H9 (cell line): ENCODE measurements around the gene CEP120. TPM values are rescaled to one million over a fixed set of nuclear protein-coding genes. Genes with fewer than 3 reads are reported as not detected.
"Not testable (repeated sequence)": the region's sequence is repeated elsewhere in the genome, so short reads cannot be mapped to it uniquely, and the experiment has no call there.

Experiments used
- DNase-seq: peaks from one replicate; pipeline ENCODE4 v3.0.0-alpha.2; 2017
- H2AFZ ChIP-seq: one replicate; pipeline ENCODE4 v1.6.1; 2013; ENCODE audit warnings: mild to moderate bottlenecking, low read length, control low read depth, moderate library complexity
- H2AK5ac ChIP-seq: 2 replicates; pipeline ENCODE4 v1.6.1; 2013; ENCODE audit warnings: low read length, control low read depth, mixed read lengths; ENCODE audit not compliant: insufficient read length
- H2BK120ac ChIP-seq: one replicate; pipeline ENCODE4 v1.6.1; 2013; ENCODE audit warnings: low read depth, mild to moderate bottlenecking, low read length, control low read depth, inconsistent platforms; ENCODE audit not compliant: poor library complexity, severe bottlenecking
- H2BK12ac ChIP-seq: 2 replicates; pipeline ENCODE4 v1.6.1; 2013; ENCODE audit warnings: low read length, control low read depth, mixed read lengths, low read depth; ENCODE audit not compliant: insufficient read length
- H2BK15ac ChIP-seq: 2 replicates; pipeline ENCODE4 v1.6.1; 2013; ENCODE audit warnings: low read depth, low read length, control low read depth
- H2BK20ac ChIP-seq: one replicate; pipeline ENCODE4 v1.6.1; 2013; ENCODE audit warnings: low read depth, mild to moderate bottlenecking, low read length, control low read depth, inconsistent platforms; ENCODE audit not compliant: poor library complexity, severe bottlenecking
- H2BK5ac ChIP-seq: 2 replicates; pipeline ENCODE4 v1.6.1; 2013; ENCODE audit warnings: low read length, control low read depth, mixed read lengths; ENCODE audit not compliant: insufficient read length
- H3K14ac ChIP-seq: 2 replicates; pipeline ENCODE4 v1.6.1; 2013; ENCODE audit warnings: low read length, control low read depth; ENCODE audit not compliant: insufficient read depth
- H3K18ac ChIP-seq: 2 replicates; pipeline ENCODE4 v1.6.1; 2013; ENCODE audit warnings: low read depth, mild to moderate bottlenecking, mixed read lengths, low read length, control low read depth; ENCODE audit not compliant: insufficient read length
- H3K23ac ChIP-seq: 2 replicates; pipeline ENCODE4 v1.6.1; 2013; ENCODE audit warnings: low read length, control low read depth, mixed read lengths, low read depth; ENCODE audit not compliant: insufficient read length
- H3K23me2 ChIP-seq: 2 replicates; pipeline ENCODE4 v1.6.1; 2013; ENCODE audit warnings: low read depth, mild to moderate bottlenecking, mixed read lengths, low read length, control low read depth; ENCODE audit not compliant: insufficient read length, poor library complexity, severe bottlenecking
- H3K27ac ChIP-seq: 2 replicates; pipeline ENCODE4 v1.5.1; 2013; ENCODE audit warnings: low read length, control low read depth, mixed read lengths, low read depth; ENCODE audit not compliant: insufficient read length
- H3K27me3 ChIP-seq: 2 replicates; pipeline ENCODE4 v1.6.1; 2013; ENCODE audit warnings: low read length, control low read depth, inconsistent platforms; ENCODE audit not compliant: insufficient read depth
- H3K4ac ChIP-seq: 2 replicates; pipeline ENCODE4 v1.6.1; 2013; ENCODE audit warnings: low read depth, mild to moderate bottlenecking, control low read depth, inconsistent platforms, low read length, moderate library complexity
- H3K4me1 ChIP-seq: 2 replicates; pipeline ENCODE4 v1.6.1; 2013; ENCODE audit warnings: low read length, control low read depth, inconsistent platforms; ENCODE audit not compliant: insufficient read depth
- H3K4me2 ChIP-seq: 2 replicates; pipeline ENCODE4 v1.6.1; 2013; ENCODE audit warnings: low read length, control low read depth, mixed read lengths; ENCODE audit not compliant: insufficient read length, insufficient read depth
- H3K56ac ChIP-seq: 2 replicates; pipeline ENCODE4 v1.6.1; 2013; ENCODE audit warnings: low read depth, mild to moderate bottlenecking, mixed read lengths, low read length, control low read depth; ENCODE audit not compliant: insufficient read length
- H3K79me1 ChIP-seq: 2 replicates; pipeline ENCODE4 v1.6.1; 2013; ENCODE audit warnings: low read depth, mild to moderate bottlenecking, moderate library complexity, low read length, control low read depth, inconsistent platforms; ENCODE audit not compliant: insufficient read depth, poor library complexity, severe bottlenecking
- H3K79me2 ChIP-seq: 2 replicates; pipeline ENCODE4 v1.6.1; 2013; ENCODE audit warnings: low read length, control low read depth, inconsistent platforms; ENCODE audit not compliant: insufficient read depth
- H3K9ac ChIP-seq: 2 replicates; pipeline ENCODE4 v1.6.1; 2013; ENCODE audit warnings: low read length, control low read depth, mixed read lengths; ENCODE audit not compliant: insufficient read length; ENCODE audit errors: extremely low read depth
- H3K9me3 ChIP-seq: one replicate; pipeline ENCODE4 v1.6.1; 2013; ENCODE audit warnings: low read depth, low read length, inconsistent platforms; ENCODE audit not compliant: control insufficient read depth
- H3T11ph ChIP-seq: one replicate; pipeline ENCODE4 v1.6.1; 2013; ENCODE audit warnings: mild to moderate bottlenecking, low read length, control low read depth, inconsistent platforms
- H4K20me1 ChIP-seq: one replicate; pipeline ENCODE4 v1.6.1; 2013; ENCODE audit not compliant: control insufficient read depth, insufficient read length, insufficient read depth
- H4K5ac ChIP-seq: 2 replicates; pipeline ENCODE4 v1.6.1; 2013; ENCODE audit warnings: low read depth, mild to moderate bottlenecking, mixed read lengths, low read length, control low read depth; ENCODE audit not compliant: insufficient read length
- H4K8ac ChIP-seq: replicated peaks from 2 replicates; pipeline ENCODE4 v1.6.1; 2013; ENCODE audit warnings: low read length, control low read depth, mixed read lengths, low read depth; ENCODE audit not compliant: insufficient read length
- H4K91ac ChIP-seq: 2 replicates; pipeline ENCODE4 v1.6.1; 2013; ENCODE audit warnings: low read depth, mild to moderate bottlenecking, moderate library complexity, mixed read lengths, low read length, control low read depth; ENCODE audit not compliant: insufficient read length
- H3K27ac Mint-ChIP-seq, 3 experiments: 2 replicates in 2 of 3; 3 replicates in 1 of 3; pipeline ENCODE4 v1.8.0; 2020 to 2021; ENCODE audit warnings: mixed read lengths in 3 of 3, mild to moderate bottlenecking in 1 of 3, moderate library complexity in 1 of 3
- H3K27me3 Mint-ChIP-seq: 2 replicates; pipeline ENCODE4 v1.8.0; 2021; ENCODE audit warnings: low read depth, mild to moderate bottlenecking, moderate library complexity, mixed read lengths
- H3K36me3 Mint-ChIP-seq, 3 experiments: 2 replicates in 2 of 3; 3 replicates in 1 of 3; pipeline ENCODE4 v1.8.0; 2020 to 2021; ENCODE audit warnings: low read depth in 3 of 3, mixed read lengths in 3 of 3; ENCODE audit not compliant: insufficient read depth in 1 of 3
- H3K4me1 Mint-ChIP-seq, 2 experiments: 2 replicates each; pipeline ENCODE4 v1.8.0; 2020; ENCODE audit warnings: mixed read lengths in 2 of 2
- H3K4me3 Mint-ChIP-seq, 2 experiments: 2 replicates in 1 of 2; 3 replicates in 1 of 2; pipeline ENCODE4 v1.8.0; 2020 to 2021; ENCODE audit warnings: mild to moderate bottlenecking in 2 of 2, mixed read lengths in 2 of 2, moderate library complexity in 1 of 2
- H3K9me3 Mint-ChIP-seq, 2 experiments: 2 replicates in 1 of 2; 3 replicates in 1 of 2; pipeline ENCODE4 v1.8.0; 2020; ENCODE audit warnings: mild to moderate bottlenecking in 2 of 2, mixed read lengths in 2 of 2, moderate library complexity in 1 of 2
- CTCF ChIP-seq: fragments of 200-600 bp; sonication (generic); conservative IDR thresholded peaks from 3 replicates; pipeline ENCODE4 v1.8.0; 2021; ENCODE audit warnings: antibody characterized with exemption, mild to moderate bottlenecking
- WGBS: extraction: QIAGEN DNeasy Blood & Tissue Kit; methylation state at CpG from one replicate; pipeline ENCODE4 v1.1.7; 2013; ENCODE audit warnings: missing lambda C conversion rate, low lambda C conversion rate, mixed read lengths; ENCODE audit not compliant: insufficient read length; ENCODE audit errors: extremely low coverage; 5-methylcytosine and 5-hydroxymethylcytosine counted together
- total RNA-seq: library from RNA; stranded (reverse); gene quantifications from 2 replicates; pipeline ENCODE4 v1.2.1, GENCODE V29; 2021

Gene CEP120
- total RNA-seq, 1 experiment from 2014 or later = 22.5 TPM

- Histone ChIP-seq H2AFZ (no peak overlapping the region), H3K9ac (no peak overlapping the region), H4K20me1 (no peaks in the 10 kb centered on the region), H3K4ac (no peak overlapping the region), H3K79me1 (no peaks in the 10 kb centered on the region), H3K79me2 (no peaks in the 10 kb centered on the region), H2BK5ac (no peak overlapping the region), H2BK20ac (no peak overlapping the region), H3K23me2 (no peaks in the 10 kb centered on the region), H4K8ac (no peak overlapping the region), H3K56ac (no peak overlapping the region), H2BK15ac (no peak overlapping the region), H3K23ac (no peak overlapping the region), H2BK120ac (no peak overlapping the region), H3K4me2 (no peak overlapping the region), H3K14ac (no peak overlapping the region), H3T11ph (no peak overlapping the region), H3K27me3 (no peaks in the 10 kb centered on the region), H3K4me1 (no peaks in the 10 kb centered on the region), H4K5ac (no peak overlapping the region), H2AK5ac (no peak overlapping the region), H3K18ac (no peak overlapping the region), H3K9me3 (no peaks in the 10 kb centered on the region), H2BK12ac (no peak overlapping the region), H4K91ac (no peak overlapping the region), H3K27ac (no peak overlapping the region)
- no peaks in the 10 kb centered on the region for H3K36me3 Mint-ChIP-seq
- 0 out of 2 replicates have a peak, but pooled peaks cover 2% of the 10 kb centered on the region for H3K27me3 Mint-ChIP-seq
- no peak overlapping the region for H3K4me3 Mint-ChIP-seq
- H3K9me3 Mint-ChIP-seq = no peaks in the 10 kb centered on the region
- WGBS = no CpG with 5 or more reads among the region's 2 CpGs
- H3K4me1 Mint-ChIP-seq = peaks cover 11 to 13% of the 10 kb centered on the region in 2 experiments
- H3K27ac Mint-ChIP-seq = no peak overlapping the region
- no peak for TF ChIP-seq CTCF
- DNase-seq = no peak
Observed at GRCh38 chr5:123433596-123433995, 10.4 kb upstream of the CEP120 start.

GRCh38 chr5:123430441-123430840 is 7.2 kb upstream of the CEP120 start:
- H3K9me3 Mint-ChIP-seq, H3K27ac Mint-ChIP-seq, H4K8ac ChIP-seq, H2AFZ ChIP-seq, H3K23me2 ChIP-seq, H3K79me1 ChIP-seq, H3K4me1 Mint-ChIP-seq, H3K79me2 ChIP-seq, H4K5ac ChIP-seq, H3K14ac ChIP-seq, H3K18ac ChIP-seq, H3K4me3 Mint-ChIP-seq, H3T11ph ChIP-seq, H2BK5ac ChIP-seq, H3K27ac ChIP-seq, H3K56ac ChIP-seq, H2AK5ac ChIP-seq, H2BK12ac ChIP-seq, H2BK15ac ChIP-seq, H3K9me3 ChIP-seq, H3K27me3 Mint-ChIP-seq, H3K4me1 ChIP-seq, H3K9ac ChIP-seq, H3K27me3 ChIP-seq, H3K23ac ChIP-seq, H3K4me2 ChIP-seq, H2BK120ac ChIP-seq, H4K91ac ChIP-seq, H2BK20ac ChIP-seq, H3K36me3 Mint-ChIP-seq, H4K20me1 ChIP-seq, H3K4ac ChIP-seq, DNase-seq: not testable (repeated sequence)
- WGBS = no CpG with 5 or more reads among the region's 32 CpGs
